Measurements from ENCODE around the gene STXBP3.

Gene STXBP3

DNA sequence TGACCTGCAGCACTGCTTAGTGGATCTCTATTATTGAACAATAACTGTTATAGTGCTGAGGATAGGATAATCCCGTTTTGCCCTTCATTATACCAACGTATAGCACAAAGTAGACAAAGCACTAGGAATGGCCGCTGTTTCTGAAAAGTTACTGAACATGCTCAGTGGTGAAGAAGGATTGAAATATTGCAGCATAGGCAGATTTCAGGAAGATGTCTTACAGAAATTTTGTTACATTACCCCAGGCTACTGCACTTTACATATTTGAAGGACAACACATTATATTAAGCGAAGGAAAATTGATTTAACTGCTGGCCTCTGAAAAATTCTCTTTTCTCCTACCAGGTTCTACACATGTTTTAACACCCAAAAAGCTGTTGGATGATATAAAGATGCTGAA lies 62.0 kb downstream of the STXBP3 start:
- ATAC-seq (no peak), DNase-seq (no peak)

DNA sequence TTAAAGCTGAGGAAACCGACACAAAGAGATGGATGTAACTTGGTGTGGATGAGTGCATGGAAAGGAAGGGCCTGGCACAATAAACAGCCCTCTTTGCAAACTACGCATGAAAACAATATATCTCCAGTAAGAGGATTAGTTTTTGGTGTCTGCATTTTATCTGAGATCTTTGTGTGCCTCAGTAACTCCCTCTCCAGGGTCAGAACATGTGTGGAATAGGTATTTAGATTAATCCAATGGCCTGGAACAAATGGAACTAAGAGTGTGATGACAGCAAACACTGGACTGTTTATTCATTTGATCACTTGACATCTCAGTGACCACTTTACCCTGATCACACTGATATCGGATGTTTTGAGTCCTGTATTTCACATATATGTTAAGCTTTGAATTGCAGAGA lies 65.1 kb downstream of the STXBP3 start:
- DNase-seq = no peak
- no peak for ATAC-seq

DNA sequence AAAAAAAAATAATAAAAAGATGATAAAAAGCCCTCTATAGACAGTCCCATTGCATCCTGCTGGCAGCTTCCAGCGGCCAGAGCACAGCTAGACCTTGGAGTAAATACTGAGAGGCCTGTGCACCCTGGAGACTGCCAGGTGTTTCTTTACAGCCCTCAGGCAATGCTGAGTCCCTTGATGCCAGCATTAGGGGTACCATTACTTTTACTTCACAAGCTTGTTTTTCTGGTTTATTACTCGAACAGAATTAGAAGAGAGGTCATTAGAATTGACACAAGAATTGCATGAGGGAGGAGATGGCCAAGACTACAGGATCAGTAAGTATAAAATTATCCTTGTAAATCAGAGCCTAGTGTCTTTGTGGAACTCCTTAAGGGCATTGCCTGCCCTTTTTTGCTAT lies 66.9 kb downstream of the STXBP3 start:
- ATAC-seq = no peak
- DNase-seq = no peak

DNA sequence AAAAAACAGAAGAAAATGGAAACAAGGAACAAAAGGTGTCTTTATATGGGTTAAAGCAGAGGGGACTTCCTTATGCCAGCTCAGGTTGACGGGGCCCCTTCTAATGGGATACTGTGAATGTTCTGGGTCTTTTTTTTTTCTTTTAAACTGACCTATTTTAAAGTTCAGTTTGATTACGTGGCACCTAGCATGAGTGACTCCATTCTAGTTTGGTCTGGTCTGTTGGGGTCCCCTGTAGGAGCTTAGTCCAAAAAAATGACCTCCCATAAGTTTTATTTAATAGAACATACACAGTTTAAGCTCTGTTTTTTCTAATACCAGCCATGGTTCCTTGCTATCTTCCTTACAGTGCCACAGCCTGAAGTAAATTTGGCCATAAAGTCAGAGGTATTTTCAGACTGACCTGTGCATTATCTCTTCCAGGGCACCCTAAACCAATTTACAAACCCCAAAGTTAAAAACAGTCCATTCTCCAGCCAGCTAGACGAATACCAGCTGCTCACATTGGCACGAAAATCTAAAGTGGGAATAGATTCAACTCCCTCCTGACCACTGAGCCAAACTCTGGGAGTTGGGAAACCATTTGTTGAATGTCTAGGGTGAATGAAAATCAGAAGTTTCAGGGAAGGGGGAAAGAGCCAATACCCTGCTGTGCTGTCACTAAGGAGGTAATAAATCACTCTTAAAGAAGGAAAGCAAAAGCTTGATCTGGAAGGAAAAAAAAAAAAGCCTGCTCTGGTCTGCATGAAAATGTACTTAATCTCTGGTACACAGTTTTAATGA lies 68.1 kb downstream of the STXBP3 start:
- DNase-seq (no peak), ATAC-seq (no peak)

DNA sequence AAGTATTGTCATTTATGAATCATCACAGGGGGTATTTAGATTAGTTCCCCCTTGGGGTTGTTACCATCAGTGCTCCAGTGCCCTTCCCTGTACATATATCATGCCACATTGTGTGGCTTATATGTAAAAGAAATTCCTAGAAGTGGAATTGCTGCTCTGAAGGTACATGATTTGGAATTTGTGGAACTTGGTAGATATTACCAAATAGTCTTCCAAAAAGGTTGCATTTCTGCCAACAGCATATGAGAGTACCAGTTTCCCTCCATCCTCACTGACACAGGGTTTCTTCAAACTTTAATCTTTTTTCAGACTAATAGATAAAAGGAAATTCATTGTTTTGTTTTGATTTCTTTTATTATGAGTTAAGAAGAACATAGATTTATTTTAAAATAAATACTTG lies 69.1 kb downstream of the STXBP3 start:
- DNase-seq = no peak
- no peak for ATAC-seq

DNA sequence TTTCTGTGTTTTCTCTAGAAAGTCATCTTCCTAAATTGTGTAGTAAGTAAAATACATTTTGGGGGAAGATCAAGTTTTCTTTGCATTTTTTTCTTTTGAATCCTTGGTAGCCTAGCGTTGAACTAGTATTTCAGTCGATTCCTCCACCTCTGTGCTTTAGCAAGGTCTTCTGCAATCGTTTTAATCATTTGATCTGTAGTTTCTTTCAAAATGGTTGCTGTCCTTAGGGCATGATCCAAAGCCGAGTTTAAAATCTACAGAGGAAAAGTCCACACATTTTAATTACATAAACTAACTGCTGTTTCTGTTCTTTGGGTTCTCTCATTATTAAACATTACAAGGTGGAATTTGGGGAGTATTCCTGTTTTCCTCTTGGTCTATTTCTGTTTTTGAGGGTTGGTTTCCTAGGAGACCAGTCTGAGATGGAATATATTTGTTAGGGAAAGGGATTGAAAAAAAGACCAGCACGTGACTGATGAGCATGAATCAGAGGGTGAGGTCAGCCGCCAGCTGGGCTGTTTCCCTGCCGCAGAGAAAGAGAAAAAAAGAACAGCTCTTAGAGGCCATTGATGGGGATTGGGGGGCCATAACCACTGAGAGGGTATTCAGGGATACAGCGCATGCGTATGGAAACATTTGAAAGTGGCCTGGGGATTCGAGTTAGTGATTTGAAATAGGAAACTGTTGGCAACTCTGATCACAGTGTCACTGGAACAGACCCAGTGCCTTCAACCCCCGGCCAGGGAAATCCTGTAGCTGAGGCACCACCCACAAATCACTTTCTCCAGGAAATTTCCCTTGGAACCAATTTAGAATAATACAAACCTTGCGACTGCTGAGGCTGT lies 69.8 kb downstream of the STXBP3 start:
- DNase-seq (no peak), ATAC-seq (no peak)

DNA sequence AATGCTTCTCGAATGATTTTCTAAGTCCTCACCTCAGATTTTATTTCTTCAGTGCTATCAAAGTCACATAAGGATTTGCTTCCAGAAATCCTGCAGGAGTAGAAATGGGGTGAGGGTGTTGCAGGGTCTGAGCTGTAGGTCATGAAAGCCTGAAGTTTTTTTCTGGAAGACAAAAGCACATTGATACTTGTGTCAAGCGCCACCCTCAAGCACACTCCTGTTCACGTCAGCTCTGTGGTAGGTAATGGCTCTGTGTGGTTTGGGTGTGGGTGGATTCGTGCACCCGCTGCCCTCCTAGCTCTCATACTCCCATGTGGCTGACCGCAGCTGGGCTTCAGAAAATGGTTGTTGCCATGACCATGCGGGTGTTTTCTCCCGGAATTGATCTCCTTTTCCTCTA lies 70.5 kb downstream of the STXBP3 start:
- DNase-seq (no peak), ATAC-seq (no peak)

DNA sequence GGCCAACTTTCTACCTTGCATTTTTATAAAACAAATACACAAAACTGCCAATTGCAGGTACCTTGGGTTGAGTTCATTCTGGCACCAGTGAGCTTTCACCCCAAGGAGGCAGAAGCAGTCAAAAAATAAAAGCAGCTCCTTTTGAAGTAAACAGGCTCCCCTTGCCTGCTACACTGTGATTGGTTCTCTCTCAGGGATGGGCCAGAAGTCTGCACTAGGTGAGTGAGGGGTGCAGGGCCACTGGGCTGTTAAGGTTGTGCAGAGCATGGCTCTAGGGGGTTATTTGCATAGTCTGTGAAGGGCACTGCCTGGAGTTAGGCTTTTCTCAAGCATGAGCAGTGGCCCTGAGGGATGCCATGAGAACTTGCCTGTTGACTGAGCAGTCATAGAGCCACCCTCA lies 71.3 kb downstream of the STXBP3 start:
- ATAC-seq = no peak

DNA sequence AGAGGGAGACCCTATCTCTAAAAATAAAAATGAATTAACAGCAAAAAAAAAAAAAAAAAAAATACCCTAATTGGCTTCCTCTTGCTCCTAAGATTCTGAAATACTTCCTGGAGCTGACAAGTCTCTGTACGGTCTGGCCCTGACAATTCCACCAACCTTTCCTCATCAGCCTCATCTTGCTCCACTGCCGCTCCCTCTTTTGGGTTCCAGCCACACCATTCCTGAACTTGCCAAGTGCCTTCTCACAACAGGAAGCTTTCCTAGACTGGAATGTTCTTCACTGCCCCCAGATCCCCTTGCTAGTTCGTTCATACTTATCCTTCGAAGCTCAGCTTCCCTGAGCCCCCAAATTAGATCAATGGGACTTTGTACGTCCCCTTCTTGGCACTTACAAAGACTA lies 73.4 kb downstream of the STXBP3 start:
- ATAC-seq = no peak
- no peak for DNase-seq

More for the DNA sequence above, 71.3 kb downstream of the STXBP3 start:
- no peak for DNase-seq

DNA sequence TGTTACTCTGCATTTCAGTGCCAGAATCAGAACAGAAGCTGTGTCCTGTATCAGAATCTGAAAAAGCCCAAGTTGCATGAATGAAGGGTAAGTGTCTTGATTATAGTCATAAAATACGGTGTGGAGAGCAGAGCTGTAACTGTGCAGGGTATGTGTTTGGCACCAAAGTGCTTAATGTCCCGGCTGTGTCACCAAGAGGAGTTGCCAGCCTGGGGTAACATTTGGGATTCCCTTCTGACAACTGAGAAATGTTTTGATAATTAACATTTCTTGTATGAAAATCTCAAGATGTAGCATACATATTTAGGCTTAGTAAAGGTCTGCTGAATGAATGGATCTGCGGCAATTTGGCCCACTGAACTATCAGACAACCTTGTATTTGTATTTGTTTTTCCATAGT lies 77.2 kb downstream of the STXBP3 start:
- DNase-seq (no peak), ATAC-seq (no peak)

DNA sequence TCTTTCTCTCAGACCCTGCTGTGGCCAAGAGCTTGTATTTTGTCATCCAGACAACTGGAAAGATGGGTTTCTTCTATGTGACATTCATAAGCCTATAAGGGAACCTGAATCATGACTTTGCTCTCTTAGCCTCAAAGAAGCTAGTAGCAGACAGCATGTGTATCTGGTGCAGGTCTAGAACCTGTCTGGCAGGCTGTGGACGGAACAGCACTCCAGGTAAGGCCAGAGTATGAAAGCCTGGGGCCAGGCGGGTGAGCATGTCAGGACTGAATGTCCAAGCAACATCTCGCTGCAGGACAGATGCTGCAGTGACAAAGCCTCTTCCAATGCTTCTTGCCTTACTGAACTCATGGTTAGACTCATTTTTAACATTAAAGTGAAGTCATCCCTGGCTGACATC lies 77.6 kb downstream of the STXBP3 start:
- DNase-seq (no peak), ATAC-seq (no peak)

DNA sequence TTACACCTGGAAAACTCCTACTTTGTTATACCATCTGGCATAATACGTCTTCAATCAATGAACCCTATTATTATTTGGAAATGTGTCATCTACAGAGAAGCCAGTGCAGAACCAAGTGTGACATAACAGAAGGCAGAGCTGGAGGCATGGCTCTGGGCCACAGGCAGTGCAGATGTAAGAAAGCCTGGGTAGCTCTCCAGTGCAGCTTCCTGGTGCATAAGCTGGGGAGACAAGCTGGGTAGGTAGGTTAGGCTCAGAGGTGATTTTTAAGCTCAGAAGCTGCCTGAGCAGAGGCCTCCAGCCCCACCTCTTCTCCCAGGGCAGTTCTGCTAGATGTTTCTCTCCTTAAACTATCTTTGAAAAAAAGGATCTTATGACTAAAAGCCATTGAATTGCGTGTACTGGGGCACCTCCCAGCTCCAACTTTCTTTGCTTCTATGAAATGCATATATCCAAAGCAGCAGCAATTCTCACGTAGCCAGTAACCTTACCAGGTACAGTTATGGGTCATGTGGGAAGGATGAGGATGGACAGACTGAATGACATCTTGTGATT lies 79.7 kb downstream of the STXBP3 start:
- DNase-seq (no peak), ATAC-seq (no peak)

DNA sequence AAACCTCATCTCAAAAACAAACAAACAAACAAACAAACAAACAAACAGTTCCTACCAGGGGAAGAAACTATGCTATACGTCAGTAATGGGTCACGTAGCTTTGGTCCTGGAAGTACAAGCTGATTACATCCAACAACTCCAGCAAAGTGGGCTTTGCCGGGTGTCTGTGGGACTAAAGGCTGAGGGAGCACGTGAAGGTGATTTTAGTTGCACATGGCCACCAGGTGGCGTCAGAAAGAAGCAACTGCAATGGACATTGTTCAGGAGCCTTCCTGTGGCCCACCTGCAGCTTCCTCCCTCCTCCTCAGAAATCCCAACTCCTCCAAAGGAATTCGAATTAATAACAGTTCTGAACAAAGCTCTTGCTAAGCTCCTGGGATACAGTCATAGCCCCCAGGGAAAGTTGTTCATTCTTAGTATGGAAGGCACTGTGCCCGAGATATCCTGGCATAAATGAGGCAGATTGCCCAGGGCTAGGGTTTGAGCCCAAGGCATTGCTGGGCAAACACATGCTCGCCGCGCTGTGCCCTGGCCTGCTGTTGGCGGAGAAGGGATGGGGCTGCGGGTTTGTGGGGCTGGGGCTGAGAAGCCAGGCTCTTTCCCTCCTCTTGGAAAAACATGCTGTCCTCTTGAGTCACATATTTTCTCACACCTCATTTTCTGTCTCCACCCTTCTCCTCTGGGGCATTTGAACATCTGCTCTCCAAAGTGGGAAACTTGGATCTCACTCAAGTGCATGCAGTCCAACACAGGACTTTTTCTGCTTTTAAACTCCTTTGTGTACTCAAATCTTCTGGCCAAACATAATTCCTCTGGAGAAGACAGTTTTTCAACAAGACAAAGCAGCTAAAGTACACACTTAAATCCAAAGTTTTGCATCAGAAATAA lies 81.8 kb downstream of the STXBP3 start:
- peak; percentile 72 for ATAC-seq
- DNase-seq = peak; percentile 78

DNA sequence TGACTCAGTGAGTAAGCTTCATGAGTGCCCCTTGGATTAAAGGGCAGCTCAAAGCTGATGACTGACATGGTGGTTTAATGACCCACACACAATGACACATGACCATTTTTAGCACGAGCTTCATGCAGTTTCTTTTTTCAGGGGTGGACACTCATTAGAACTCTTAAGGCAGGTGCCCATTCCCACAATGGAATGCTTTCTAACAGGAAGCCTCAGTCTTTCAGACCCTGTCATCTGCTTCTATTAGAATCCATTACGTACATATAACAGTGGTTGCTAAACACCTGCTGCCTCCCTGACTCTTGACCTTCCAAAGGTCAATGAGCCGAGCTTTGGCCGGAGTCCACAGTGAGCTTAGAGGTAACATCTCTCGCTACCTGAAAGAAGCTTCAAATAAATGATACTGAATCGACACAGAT lies 83.0 kb downstream of the STXBP3 start:
- ATAC-seq = no peak
- no peak for DNase-seq

DNA sequence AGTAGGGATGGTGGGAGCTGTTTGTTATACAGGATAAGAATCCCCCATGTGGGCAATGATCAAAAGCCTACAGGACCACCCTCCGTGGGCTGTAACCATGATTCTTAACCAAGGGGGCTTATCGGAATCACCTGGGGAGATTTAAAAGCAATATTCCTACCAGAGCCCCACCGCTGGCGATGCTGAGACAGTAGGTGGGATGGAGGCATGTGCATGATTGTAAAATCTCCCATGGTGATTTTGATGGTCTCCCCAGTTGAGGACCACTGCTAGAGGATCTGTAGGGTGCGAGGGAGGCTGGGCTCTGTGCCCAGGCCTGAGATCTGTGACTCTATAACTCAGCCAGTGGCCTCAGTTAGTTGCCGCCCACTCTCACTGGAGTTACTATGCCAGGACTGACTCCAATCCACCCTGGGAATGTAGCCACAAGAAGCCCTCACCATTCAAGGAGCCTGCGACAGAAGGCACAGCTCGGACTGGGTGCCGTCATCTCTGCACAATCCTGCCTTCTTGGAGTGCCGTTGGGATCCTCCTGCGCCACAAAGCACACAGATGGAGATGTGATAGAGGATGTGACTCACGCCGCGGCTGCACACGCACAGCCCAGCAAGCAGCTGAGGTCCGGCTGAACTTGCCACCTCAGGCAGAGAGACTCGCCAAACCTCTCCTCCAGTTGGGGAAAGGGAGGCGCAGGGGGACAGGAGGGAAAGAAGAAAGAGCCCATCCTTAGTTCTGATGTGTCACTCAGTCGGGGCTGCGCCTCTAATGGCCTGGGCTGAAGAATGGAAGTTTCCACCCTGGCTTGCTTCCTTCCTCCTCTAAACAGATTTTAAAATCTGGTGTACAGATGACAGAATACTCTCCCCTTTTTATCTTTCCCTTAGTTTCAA lies 83.9 kb downstream of the STXBP3 start:
- ATAC-seq = no peak
- no peak for DNase-seq

DNA sequence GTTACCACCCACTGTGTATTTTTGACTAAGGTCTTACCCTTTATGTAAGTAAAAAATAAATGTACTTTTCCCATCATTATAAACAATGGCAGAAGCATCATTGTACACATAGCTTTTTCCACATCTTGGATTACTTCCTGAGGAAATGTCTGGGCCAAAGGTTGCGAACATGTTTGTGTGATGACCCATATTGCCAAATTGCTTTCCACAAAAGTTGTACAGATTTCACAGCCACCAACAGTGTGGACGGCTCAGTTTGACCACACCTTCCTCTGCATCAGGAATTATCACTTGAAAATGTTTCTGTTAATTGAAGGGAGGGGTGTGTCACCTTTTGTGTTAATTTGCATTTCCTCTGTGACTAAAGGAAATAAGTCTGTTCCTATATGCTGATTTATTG lies 84.8 kb downstream of the STXBP3 start:
- DNase-seq (no peak), ATAC-seq (no peak)

DNA sequence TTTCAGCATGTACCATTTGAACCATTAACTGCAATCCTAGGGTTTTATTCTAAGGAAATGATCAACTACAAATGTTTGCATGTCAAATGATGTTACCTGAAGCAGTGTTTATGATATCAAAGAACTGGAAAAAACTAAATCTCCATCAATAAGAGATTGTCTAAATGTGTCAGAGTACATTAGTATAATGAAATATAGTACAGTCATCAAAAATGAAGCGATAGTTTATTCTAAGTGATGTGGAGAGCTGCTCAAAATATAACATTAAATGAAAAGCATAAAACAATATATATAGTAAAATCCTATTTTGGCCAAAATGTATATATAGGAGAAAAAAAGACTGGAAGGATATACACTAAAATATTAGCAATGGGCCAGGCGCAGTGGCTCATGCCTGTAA lies 86.5 kb downstream of the STXBP3 start:
- DNase-seq (no peak), ATAC-seq (no peak)

DNA sequence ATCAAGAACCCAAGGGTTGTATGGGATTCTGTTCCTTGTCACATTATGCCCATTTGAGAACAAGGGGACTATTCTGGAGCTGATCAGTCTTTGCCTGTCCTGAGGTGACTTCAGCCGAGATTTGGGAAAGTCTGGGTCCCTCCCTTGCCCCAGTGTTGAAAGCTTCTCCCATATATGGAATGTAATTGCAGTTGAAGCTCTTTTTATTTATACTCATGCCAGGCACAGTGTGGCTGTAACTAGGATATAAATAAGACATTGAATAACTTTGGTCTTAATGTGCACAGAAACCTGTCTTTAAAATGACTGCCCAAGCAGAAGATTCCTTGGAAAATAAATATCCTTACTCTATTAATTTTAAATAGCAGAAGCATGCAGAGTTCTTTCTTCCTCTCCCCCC lies 95.2 kb downstream of the STXBP3 start:
- DNase-seq = no peak
- no peak for ATAC-seq

DNA sequence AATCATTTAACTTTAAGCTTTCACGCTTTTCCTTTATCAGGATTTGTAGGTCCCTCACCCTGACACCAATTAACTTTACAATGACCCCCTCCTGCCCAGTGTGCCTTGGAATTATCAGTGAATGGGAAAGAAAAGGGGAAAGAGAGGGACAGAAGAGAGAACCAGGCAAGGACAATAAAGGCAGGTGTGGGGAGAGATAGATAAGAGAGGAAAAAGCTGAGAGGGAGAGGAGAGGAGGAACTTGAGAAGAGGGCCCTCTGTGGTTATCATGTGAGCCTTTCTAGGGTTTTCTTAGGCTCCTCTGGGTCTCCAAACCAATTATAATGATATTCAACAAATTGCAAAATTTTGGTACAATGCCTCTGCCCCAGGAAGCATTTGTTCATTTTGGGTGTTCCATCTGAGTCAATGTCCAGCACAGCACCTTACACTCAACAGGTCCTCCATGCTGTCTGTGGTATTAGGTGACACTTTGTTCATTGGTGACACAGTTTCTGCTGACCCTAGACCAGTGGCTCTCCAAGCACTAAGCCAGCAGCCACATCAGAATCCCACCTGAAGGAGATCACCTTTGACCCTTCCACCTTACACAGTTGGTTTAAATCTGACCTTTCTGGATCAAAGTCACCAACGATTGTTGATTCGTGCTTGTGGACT lies 96.2 kb downstream of the STXBP3 start:
- ATAC-seq (no peak), DNase-seq (no peak)

DNA sequence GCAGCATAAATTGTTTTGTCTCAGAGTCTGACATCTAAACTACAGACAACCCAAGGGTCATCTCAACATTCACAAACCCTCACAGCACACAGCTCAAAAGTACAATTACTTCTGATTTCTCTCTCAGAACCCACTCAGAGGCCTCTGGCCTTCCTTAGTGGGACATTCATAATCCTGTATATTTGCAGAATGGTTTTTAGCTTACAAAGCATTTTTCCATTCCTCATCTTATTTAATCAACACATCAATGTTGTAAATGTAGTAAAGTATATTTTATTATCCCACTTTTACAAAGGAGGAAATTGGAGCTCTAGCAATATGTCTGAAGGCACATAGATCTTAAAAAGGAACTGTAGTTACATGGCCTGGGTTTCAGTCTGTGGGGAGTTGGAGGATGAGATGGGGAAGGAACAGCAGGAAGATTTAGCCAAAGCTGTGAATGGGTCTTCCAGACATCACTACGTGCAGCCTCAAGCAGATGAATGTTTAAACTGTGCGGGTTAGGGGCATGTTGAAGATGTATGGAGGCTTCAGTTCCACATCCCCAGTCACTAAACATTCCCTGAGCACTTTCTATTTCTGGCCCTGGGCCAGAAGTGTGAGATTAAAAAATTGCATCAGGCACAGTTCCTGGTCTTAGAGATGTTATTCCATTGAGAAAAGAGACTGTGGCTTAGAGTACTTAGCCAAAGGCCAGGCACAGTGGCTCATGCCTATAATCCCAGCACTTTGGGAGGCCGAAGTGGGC lies 97.1 kb downstream of the STXBP3 start:
- no peak for ATAC-seq
- no peak for DNase-seq
